KG1 (cell line): ENCODE results near the gene RGS19.
A peak's percentile ranks its signal among the peaks of the same experiment; 100 is the strongest.

ENCODE experiments used
- DNase-seq: peaks from one replicate; lab custom pipeline; 2025; lab: John Stamatoyannopoulos, UW

The RGS19 gene

GRCh38 chr20:64064145-64064698, 15.1 kb downstream of the RGS19 start:
- no peak for DNase-seq

GRCh38 chr20:64063389-64064144, 15.8 kb downstream of the RGS19 start:
- no peak for DNase-seq

GRCh38 chr20:64062596-64063388, 16.5 kb downstream of the RGS19 start, which contains the start of gene TCEA2:
Gene TCEA2, plus strand, starts transcription at chr20:64063198. Its CDS starts 115 bp downstream, at chr20:64063313.
- peak; percentile 84 for DNase-seq

DNA sequence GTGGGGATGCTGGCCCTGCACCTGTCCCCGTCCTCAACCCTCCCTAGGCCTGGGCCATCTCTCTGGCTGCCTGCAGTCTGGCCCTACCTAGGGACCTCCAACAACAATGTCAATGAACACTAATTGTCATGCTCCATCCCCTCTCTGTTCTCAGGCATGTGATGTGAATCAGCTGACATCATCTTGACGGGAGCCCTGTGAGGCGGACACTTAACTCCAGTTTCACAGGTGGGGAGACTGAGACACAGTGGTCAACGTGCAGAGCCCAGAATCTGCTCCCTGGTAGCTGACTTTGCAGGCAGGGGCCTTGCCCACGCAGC, 17.1 kb downstream of the RGS19 start:
- DNase-seq: no peak

GRCh38 chr20:64058536-64058935, 20.8 kb downstream of the RGS19 start:
- no peak for DNase-seq

- no peak for DNase-seq
These were observed 21.5 kb downstream of the RGS19 start for GRCh38 chr20:64057628-64058498.

DNA sequence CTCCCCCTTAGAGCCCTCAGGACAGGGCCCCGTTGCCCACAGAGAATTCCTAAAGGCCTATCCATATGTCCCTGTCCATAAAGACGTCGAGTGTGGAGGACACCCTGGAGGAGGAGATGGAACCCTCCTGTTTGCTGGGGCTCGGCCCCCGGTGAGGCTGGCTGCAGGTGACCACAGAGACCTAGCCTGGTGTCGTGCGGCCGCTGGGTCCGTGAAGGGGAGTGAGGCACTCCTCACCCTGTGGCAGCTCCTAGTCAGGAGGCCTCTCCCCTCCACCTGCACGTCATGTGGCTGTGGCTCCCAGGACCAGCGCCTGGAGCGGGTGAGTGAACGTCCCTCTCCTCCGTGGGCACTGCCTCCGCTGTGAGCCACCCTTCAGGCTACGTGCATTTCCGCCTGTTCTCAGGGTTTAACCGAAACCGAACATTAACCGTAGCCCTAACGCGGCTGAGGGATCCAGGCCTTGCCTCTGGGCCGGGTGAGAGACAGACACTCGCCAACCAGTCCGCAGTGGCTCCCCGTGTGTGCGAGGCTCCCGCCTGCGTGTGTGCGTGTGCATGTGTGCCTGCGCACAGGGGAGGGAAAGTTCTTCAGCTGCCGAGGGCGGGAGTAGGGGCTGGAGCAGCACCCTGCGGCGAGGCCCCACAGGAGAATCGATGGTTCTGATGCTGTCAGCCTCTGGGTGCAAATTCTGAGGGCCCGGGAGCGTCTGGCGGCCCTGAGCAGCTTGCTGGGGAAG, 22.3 kb downstream of the RGS19 start:
- DNase-seq: no peak

DNA sequence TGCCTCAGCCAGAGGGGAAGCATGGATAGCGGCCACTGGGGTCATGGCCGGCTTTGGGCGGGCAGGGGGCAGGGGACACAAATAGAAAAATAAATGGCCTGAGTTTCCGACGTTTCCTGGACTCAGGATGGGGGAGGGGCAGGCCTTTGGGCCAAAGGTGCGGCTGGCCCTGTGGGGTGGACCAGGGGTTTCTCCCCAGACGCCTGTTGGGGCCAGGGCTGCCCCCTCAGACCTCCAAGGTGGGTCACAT, 22.8 kb downstream of the RGS19 start:
- DNase-seq: no peak

DNA sequence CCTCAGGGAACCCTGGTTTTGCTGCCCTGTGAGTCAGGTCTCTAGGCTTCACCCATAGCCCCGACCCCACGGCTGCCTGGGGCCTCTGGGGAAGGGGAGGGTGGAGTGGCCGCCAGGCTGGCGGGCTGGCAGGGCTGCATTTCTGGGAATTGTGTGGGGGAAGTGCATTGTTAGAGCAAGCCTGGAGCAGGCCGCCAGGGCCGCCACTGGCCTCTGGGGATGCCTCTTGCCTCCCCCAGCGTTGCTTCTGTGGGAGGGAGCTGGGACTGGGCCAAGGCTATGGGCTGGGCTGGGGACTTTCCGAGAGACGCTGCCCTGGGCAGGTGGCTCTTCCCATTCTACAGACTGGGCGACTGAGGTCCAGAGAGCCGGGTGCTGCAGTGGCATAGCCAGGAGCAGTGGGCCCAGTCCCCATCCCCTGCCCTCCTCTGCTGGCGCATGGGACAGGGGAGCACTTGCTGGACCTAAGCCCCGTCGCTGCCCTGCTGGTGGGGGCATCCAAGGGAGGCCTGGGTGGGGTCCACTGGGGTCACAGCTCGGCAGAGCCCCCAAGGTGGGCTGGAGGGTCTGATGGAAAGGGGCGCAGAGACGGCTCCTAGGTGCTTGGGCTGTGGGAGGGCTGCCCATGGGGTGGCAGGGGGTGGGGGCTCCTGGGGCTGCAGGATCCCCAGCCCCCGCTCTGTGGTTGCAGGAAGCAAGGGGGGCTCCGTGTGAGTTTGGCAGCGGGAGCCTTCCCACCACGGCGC, 23.3 kb downstream of the RGS19 start:
- no peak for DNase-seq

DNA sequence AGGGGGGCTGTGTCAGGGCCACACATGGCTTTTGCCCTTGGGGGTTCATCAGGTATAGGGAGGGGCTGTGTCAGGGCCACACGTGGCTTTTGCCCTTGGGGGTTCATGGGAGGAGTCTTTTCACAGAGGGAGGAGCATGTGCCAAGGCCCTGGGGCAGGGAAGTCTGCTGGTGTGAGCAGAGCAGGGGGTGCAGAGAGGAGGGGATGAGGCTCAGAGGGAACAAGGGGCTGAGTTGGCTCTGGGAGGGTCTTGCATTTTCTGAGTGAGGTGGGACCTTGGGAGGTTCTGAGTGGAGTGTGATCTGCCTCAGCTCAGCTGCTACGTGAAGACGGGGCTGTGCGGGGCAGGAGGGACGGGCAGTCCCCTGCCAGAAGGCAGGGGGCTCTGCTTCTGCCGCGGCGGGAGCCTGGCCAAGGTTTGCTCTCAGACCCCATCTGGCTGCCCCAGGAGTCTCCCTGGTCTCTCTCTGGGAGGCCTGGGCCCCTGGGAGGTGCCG, 23.9 kb downstream of the RGS19 start:
- DNase-seq: no peak

GRCh38 chr20:64053841-64054661, 25.3 kb downstream of the RGS19 start:
- DNase-seq: no peak

GRCh38 chr20:64052987-64053840, 26.1 kb downstream of the RGS19 start:
- no peak for DNase-seq

GRCh38 chr20:64052326-64052722, 27.0 kb downstream of the RGS19 start:
- DNase-seq: no peak

GRCh38 chr20:64051561-64052325, 27.6 kb downstream of the RGS19 start:
- no peak for DNase-seq

GRCh38 chr20:64051033-64051452, 28.3 kb downstream of the RGS19 start:
- DNase-seq: no peak

DNA sequence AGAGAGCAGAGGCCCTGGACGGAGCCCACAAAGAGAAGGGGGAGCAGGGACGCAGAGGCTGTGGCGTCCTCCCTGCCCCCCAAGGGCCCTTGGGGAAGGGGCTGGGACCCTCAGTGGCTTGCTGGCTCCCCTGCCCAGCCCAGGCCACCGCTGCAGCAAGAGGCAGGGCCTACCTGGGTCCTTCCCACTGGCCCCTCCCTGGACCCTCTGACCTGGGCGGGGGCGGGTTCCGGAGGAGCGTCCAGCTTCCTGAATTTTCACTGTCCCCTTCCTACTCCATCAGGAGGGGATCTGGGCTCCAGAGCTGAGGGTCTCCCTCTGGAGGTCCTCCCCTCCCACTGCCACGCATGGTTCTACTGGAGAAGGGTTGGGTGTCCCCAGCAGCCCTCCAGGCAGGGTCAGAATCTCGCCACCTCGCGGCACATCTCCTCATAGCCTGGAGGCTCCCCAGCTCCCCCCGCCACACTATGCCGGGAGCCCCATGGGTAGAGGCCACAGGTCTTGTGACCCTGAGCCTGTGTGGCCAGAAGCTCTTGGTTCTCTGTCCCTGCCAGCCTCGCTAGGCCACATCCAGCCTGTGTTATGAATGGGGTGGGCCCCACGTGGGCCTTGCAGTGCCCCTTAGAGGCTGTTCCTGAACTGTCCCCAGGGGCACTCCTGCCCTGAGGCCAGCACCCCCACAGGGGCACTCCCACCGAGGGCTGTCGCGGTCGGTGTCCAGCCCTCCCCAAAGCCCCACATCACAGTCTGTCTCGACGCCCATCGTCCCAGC, 28.9 kb downstream of the RGS19 start:
- no peak for DNase-seq

- DNase-seq: no peak
These were observed 29.4 kb downstream of the RGS19 start for GRCh38 chr20:64049878-64050260.
